ENCODE results near the gene EIF5A.

The EIF5A gene

DNA sequence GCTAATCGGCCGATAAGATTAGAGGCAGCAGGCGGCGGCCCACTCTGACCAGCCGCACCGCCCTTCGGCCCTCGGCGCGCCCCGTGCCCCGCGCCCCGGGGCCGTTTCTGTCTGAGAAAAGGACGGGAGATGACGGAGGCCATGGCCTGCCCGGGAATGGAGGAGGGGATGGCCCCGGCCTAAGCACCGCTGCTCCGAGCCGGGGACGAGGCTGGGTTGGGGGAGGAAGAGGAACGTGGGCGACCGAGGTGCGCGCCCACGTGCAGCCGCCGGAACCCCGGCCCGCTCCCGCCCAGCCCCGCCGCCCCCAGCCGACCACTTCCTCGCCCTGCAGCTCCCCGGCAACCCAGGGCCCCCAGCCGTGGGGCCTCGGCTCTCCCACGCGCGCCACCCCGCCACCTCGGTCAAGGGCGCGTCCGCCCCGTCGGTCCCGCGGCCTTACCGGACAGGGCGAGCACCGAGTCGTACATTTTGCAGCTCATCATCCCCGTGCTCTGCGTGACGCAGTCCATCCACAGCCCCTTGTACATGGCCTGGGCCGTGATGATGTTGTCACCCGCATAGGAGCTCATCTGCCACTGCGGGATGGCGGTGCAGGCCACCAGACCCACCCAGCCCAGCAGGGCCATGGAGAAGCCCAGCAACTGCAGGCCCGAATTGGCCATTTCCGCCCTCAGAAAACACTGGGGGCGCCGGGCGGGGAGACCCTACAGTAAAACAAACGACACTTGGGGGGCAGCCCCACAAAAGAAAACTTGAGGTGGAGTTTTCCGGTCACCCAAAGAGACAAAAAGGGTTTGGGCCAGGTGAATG lies 45.8 kb upstream of the EIF5A start:
- peaks cover 16 to 37% (median 31%) of the 10 kb centered on the region in 3 donors for H3K36me3 ChIP-seq
- peaks cover 0 to 38% (median 21%) of the 10 kb centered on the region in 4 donors for H3K4me1 ChIP-seq
- DNase-seq, result no peak
- no peak overlapping the region for H3K27ac ChIP-seq
- intact Hi-C loops (cut with DNase I; ENCODE audit: low total_unique reads), result loop anchor here (5.0 kb wide), 1 partner anchor 41 kb away; no protein-coding TSS in a partner anchor
- H3K27me3 ChIP-seq, result peaks cover 6 to 60% of the 10 kb centered on the region in 2 donors
- H3K9me3 ChIP-seq, result no peaks in the 10 kb centered on the region
- peak overlapping the region; percentile 32 to 52 for H3K4me3 ChIP-seq
- TF ChIP-seq, protein P1, sequence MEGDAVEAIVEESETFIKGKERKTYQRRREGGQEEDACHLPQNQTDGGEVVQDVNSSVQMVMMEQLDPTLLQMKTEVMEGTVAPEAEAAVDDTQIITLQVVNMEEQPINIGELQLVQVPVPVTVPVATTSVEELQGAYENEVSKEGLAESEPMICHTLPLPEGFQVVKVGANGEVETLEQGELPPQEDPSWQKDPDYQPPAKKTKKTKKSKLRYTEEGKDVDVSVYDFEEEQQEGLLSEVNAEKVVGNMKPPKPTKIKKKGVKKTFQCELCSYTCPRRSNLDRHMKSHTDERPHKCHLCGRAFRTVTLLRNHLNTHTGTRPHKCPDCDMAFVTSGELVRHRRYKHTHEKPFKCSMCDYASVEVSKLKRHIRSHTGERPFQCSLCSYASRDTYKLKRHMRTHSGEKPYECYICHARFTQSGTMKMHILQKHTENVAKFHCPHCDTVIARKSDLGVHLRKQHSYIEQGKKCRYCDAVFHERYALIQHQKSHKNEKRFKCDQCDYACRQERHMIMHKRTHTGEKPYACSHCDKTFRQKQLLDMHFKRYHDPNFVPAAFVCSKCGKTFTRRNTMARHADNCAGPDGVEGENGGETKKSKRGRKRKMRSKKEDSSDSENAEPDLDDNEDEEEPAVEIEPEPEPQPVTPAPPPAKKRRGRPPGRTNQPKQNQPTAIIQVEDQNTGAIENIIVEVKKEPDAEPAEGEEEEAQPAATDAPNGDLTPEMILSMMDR (IDR thresholded peaks at IDR 0.05), result no peak

DNA sequence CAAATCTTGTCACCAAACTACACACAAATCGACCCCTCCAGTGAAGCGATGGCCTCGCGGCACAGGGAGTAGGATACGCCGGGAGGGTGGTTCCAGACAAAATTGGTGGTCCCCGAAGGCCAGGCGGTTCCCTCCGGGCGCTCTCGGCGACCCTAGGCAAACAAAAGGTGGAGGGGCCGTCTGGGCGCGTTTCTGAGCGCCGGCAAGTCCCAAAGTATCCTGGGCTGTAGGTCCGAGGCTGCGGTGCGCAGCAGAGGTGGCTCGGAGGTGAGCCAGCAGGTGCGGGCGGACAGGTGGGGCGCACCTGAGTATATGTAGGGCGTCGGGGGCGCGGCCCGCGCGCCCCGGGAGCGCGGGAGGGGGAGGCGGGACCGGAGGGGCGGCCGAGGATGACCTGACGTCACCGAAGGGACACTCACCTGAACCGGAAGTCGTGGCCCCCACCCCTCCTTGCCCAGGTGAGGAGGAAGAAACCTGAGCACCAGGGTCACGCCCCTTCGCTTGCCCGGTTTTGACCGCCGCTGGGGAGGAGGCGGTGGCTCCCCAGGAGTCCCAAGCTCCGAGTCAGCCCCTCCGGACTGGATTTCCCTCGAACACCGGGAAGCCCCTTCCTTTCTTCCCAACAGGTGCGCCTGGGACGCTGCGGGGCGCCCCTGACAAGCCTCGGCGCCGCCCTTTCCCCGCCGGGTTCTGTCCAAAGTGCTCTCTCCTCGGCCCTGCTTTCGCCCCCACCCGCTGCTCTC lies 45.1 kb upstream of the EIF5A start, which contains the start of gene CLDN7:
Gene CLDN7 (minus strand): TSS at position 287 of the 743 bp plus-strand sequence. CDS start 435 bp downstream, outside the sequence.
- H3K9me3 ChIP-seq, result no peaks in the 10 kb centered on the region
- TF ChIP-seq, protein P1 (IDR thresholded peaks at IDR 0.05), result no peak
- H3K4me3 ChIP-seq, result peak within 1 kb of the TSS; percentile 32 to 52
- no peak for DNase-seq
- peaks cover 6 to 65% of the 10 kb centered on the region in 2 donors for H3K27me3 ChIP-seq
- H3K27ac ChIP-seq, result no peak within 1 kb of the TSS
- peaks cover 0 to 38% (median 21%) of the 10 kb centered on the region in 4 donors for H3K4me1 ChIP-seq
- H3K36me3 ChIP-seq, result peaks cover 9 to 29% (median 23%) of the 10 kb centered on the region in 3 donors
- intact Hi-C loops (cut with DNase I; ENCODE audit: low total_unique reads), result loop anchor here (5.0 kb wide), 1 partner anchor 40 kb away; no protein-coding TSS in a partner anchor

GRCh38 chr17:7262935-7263800 lies 44.3 kb upstream of the EIF5A start:
- peaks cover 6 to 21% (median 17%) of the 10 kb centered on the region in 3 donors for H3K36me3 ChIP-seq
- no peaks in the 10 kb centered on the region for H3K9me3 ChIP-seq
- H3K27ac ChIP-seq, result no peak overlapping the region
- peaks cover 6 to 69% of the 10 kb centered on the region in 2 donors for H3K27me3 ChIP-seq
- H3K4me3 ChIP-seq, result no peak overlapping the region
- TF ChIP-seq, protein P1 (IDR thresholded peaks at IDR 0.05), result no peak
- intact Hi-C loops (cut with DNase I; ENCODE audit: low total_unique reads), result loop anchor here (5.0 kb wide), 1 partner anchor 39 kb away; no protein-coding TSS in a partner anchor
- H3K4me1 ChIP-seq, result peaks cover 0 to 38% (median 21%) of the 10 kb centered on the region in 4 donors
- DNase-seq, result no peak

DNA sequence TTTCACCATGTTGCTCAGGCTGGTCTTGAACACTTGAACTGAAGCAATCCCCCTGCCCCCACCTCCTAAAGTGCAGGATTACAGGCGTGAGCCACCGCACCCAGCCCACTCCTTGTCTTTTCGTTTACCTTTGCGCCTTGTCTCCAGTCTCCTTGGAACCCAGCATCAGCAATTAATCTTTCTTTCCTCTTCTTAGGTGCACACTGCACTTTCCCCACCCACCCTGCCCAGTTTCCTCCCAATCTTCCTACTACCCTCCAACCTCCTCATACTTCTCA lies 43.7 kb upstream of the EIF5A start:
- H3K4me3 ChIP-seq, result no peak overlapping the region
- peaks cover 2 to 16% (median 11%) of the 10 kb centered on the region in 3 donors for H3K36me3 ChIP-seq
- H3K4me1 ChIP-seq, result peaks cover 0 to 38% (median 21%) of the 10 kb centered on the region in 4 donors
- intact Hi-C loops (cut with DNase I; ENCODE audit: low total_unique reads), result loop anchor here (5.0 kb wide), 1 partner anchor 39 kb away; no protein-coding TSS in a partner anchor
- H3K9me3 ChIP-seq, result no peaks in the 10 kb centered on the region
- H3K27me3 ChIP-seq, result peaks cover 6 to 74% of the 10 kb centered on the region in 2 donors
- TF ChIP-seq, protein P1 (IDR thresholded peaks at IDR 0.05), result no peak
- DNase-seq, result no peak
- H3K27ac ChIP-seq, result no peak overlapping the region

DNA sequence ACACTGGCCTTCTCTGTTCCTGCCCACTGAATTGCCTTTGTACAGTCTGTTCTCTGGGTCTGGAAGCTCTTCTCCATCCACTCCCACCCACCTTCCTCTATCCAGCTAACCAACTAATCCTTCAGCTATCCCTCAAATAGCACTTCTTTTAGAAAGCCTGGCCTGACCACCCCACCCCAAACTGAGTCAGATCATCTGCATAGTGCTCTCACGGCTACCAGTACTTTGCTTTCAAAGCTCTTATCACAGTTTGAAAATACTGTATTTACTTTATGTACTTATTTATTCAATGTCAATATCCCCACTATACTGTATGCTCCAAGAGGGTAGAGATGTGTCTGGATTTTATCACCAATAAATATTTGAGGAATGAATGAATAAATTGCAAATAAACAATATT lies 40.6 kb upstream of the EIF5A start:
- H3K27ac ChIP-seq, result no peak overlapping the region
- intact Hi-C loops (cut with DNase I; ENCODE audit: low total_unique reads), result no loop called here

More for the DNA sequence above, 40.6 kb upstream of the EIF5A start:
- no peak overlapping the region for H3K4me3 ChIP-seq
- TF ChIP-seq, protein P1 (IDR thresholded peaks at IDR 0.05), result no peak
- H3K4me1 ChIP-seq, result peaks cover 0 to 16% (median 9%) of the 10 kb centered on the region in 4 donors
- no peaks in the 10 kb centered on the region for H3K36me3 ChIP-seq
- no peak for DNase-seq
- H3K27me3 ChIP-seq, result peaks cover 6 to 79% of the 10 kb centered on the region in 2 donors
- H3K9me3 ChIP-seq, result no peaks in the 10 kb centered on the region
